ENCODE results near the gene KRT72.

KRT72 gene

DNA sequence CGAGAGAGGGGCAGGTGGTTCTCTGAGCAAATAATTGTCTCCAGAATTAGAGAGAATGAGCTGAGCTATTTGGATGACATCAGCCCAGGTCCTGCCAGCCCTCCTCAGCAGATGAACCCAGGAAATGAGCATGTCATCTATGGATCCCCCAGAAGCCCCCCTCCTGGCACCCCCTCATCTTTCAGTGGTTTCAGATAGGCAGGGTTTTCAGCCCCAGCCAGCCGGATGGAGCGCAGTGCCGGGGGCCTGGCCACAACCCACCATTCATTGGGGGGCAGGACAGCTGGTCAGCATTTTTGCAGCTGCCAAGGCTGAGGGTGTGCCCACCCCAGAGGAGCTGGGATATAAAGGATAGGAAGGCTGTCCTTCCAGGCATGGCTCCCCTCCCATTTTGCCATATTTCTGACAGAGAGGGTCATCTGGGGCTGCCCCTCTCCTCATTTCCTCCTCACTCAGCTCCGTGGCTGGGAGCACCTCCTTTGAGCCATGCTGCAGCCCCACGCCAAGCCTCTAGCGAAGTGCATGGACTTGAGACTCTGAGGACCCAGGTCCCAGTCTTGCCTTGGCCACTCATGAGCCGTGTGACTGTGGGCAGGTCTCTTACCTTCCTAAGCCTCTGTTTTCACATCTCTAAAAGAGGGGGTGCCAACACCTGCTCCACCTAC is 42.4 kb downstream of the KRT72 start:
- DNase-seq (ENCODE audit: extremely low spot score), result no peak
- ChIA-PET CTCF (no interaction called here), POLR2A (no interaction called here)
- TF ChIP-seq, protein P1, sequence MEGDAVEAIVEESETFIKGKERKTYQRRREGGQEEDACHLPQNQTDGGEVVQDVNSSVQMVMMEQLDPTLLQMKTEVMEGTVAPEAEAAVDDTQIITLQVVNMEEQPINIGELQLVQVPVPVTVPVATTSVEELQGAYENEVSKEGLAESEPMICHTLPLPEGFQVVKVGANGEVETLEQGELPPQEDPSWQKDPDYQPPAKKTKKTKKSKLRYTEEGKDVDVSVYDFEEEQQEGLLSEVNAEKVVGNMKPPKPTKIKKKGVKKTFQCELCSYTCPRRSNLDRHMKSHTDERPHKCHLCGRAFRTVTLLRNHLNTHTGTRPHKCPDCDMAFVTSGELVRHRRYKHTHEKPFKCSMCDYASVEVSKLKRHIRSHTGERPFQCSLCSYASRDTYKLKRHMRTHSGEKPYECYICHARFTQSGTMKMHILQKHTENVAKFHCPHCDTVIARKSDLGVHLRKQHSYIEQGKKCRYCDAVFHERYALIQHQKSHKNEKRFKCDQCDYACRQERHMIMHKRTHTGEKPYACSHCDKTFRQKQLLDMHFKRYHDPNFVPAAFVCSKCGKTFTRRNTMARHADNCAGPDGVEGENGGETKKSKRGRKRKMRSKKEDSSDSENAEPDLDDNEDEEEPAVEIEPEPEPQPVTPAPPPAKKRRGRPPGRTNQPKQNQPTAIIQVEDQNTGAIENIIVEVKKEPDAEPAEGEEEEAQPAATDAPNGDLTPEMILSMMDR (IDR thresholded peaks at IDR 0.05; ENCODE audit: control extremely low read depth, extremely low read depth, low read depth, missing control alignments), result no peak

DNA sequence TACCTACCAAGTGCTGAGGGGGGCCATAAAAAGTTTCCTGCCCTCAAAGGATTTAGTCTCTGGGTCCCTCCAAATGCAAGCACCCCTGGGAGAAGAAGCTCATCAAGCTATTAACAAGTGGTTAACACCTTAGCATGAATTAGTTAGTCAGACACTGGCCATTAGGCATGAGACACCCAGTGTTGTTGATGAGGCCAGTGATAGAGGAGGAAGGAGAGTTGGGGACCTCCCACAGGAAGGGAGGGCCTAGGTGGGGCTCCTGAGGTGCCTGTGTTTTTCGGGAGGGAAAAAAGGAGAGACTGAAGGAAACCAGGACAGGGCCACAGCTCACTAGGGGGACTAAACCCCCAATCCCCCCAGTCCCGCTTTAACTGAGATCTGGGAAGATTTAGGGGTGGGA is 43.8 kb downstream of the KRT72 start:
- ChIA-PET CTCF (no interaction called here), POLR2A (no interaction called here)
- TF ChIP-seq, protein P1 (IDR thresholded peaks at IDR 0.05; ENCODE audit: control extremely low read depth, extremely low read depth, low read depth, missing control alignments), result no peak
- DNase-seq (ENCODE audit: extremely low spot score), result no peak

GRCh38 chr12:52555577-52555976 is 45.7 kb downstream of the KRT72 start:
- DNase-seq (ENCODE audit: extremely low spot score), result no peak
- TF ChIP-seq, protein P1 (IDR thresholded peaks at IDR 0.05; ENCODE audit: control extremely low read depth, extremely low read depth, low read depth, missing control alignments), result no peak
- ChIA-PET CTCF (no interaction called here), POLR2A (no interaction called here)

DNA sequence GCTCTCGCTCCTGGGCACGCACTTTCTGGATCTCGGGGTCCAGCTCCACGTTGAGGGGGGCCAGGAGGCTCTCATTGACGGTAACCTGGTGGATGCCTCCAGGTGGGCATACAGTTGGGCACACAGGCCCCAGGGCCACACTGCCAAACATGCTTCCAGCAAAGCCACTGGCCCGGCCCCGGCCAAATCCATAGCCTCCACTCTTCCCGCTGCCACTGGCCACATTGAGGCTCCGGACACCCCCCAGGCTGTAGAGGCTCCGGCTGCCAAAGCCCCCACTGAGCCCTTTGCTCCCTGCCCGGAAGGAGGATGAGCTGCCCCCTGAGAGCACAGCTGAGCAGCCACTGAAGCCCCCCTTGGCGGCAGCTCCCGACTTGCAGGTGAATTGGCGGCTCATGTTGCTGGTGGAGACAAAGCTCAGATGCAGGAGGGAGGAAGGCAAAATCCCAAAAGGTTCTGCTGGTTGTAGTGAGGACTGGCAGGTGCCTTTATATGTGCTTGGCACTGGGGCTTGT is 48.5 kb downstream of the KRT72 start, which contains the start of gene KRT71:
TSS of gene KRT71 (minus strand) at position 465 of the 515 bp plus-strand sequence. CDS start at position 397, 68 bp downstream.
- CTCF ChIA-PET, result no interaction called here
- POLR2A ChIA-PET, result no interaction called here
- no peak for DNase-seq (ENCODE audit: extremely low spot score)
- TF ChIP-seq, protein P1 (IDR thresholded peaks at IDR 0.05; ENCODE audit: control extremely low read depth, extremely low read depth, low read depth, missing control alignments), result no peak

DNA sequence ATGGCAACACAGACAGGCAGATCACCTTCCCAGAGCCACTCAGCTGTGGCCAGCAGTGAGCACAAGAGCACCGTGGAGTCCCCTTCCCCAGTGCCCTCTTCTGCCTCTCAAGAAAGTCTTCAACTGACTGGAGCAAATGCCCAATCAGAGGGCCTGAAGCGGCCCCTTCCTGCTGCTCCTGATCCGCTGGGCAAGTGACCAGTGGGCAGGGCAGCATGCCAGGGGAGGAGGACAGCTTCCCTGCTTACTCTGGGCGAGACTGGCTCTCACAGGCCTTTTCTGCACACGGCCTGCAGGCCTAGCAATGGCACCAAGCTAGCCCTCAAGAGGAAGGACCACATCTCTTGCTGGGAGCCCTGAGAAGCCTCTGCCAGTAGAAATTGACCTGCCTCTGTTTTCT is 49.2 kb downstream of the KRT72 start:
- POLR2A ChIA-PET, result no interaction called here
- CTCF ChIA-PET, result no interaction called here
- no peak for DNase-seq (ENCODE audit: extremely low spot score)
- TF ChIP-seq, protein P1 (IDR thresholded peaks at IDR 0.05; ENCODE audit: control extremely low read depth, extremely low read depth, low read depth, missing control alignments), result no peak

DNA sequence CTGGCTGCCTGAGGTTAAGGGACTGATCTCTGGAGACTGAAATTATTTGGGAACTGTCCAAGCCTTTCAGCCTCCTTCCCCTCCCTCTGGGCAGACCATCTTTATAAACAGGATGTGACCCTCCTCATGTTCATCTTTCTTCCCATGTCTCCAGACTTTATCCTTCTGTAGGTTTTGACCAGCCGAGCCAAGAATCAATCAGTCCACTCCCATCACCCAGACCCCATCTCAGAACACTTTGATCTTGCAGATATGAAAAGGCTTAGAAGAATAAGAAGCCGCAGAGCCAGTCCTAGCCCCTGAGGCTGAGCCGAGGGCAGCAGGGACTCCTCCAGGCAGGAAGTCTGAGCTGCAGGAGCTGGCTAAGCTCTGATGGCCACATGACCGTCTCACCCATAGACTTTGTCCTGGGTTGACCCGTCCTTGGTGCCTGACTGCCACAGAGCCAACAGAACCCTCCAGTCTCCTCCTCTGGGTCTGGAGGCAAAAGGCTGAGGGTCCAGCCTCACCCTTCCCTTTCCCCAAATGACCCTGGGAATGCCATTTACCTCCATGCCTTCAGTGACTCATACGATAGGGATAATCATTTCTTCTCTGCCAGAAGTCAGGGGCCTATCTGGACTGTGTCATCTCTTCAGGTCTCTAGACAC is 49.9 kb downstream of the KRT72 start:
- TF ChIP-seq, protein P1 (IDR thresholded peaks at IDR 0.05; ENCODE audit: control extremely low read depth, extremely low read depth, low read depth, missing control alignments), result no peak
- DNase-seq (ENCODE audit: extremely low spot score), result no peak
- CTCF ChIA-PET, result no interaction called here
- POLR2A ChIA-PET, result no interaction called here

All from GM10248 (cell line).